HEK293T (cell line): ENCODE data around the gene SMYD4.

ENCODE experiments used
- ARNT ChIP-seq: fragments of 450-650 bp; IDR thresholded peaks from 2 replicates; pipeline ENCODE4 v1.6.1; 2017; ENCODE audit warnings: mild to moderate bottlenecking
- ELF4 ChIP-seq: fragments of 450-650 bp; IDR thresholded peaks from 2 replicates; pipeline ENCODE4 v1.6.1; 2017; ENCODE audit warnings: antibody characterized with exemption
- FOXA1 ChIP-seq: fragments of 450-650 bp; IDR thresholded peaks from 2 replicates; pipeline ENCODE4 v1.6.1; 2016; ENCODE audit warnings: mild to moderate bottlenecking
- NFRKB ChIP-seq: fragments of 450-650 bp; IDR thresholded peaks from 2 replicates; pipeline ENCODE4 v1.6.1; 2016; ENCODE audit warnings: mild to moderate bottlenecking, moderate library complexity
- SP1 ChIP-seq: fragments of 450-650 bp; IDR thresholded peaks from 2 replicates; pipeline ENCODE4 v1.6.1; 2017
- SUZ12 ChIP-seq: fragments of 450-650 bp; IDR thresholded peaks from 2 replicates; pipeline ENCODE4 v1.6.1; 2016; ENCODE audit warnings: mild to moderate bottlenecking
- TARDBP ChIP-seq: fragments of 450-650 bp; IDR thresholded peaks from 2 replicates; pipeline ENCODE4 v1.6.1; 2016
- ZNF384 ChIP-seq: fragments of 450-650 bp; IDR thresholded peaks from 2 replicates; pipeline ENCODE4 v1.6.1; 2016

- TF ChIP-seq SUZ12 (no peak), ZNF384 (no peak), TARDBP (no peak), ARNT (no peak), ELF4 (no peak), NFRKB (no peak), SP1 (no peak), FOXA1 (no peak)
Measured at GRCh38 chr17:1755827-1756262, 73.9 kb downstream of the SMYD4 start.
